Endothelial cell of umbilical vein (primary cell): ENCODE measurements around the gene HDAC9. TPM values are rescaled to one million over a fixed set of nuclear protein-coding genes. Genes with fewer than 3 reads are reported as not detected.

Experiments
- BruUV-seq: library from RNA; stranded (reverse); fragments of 400-500 nt; replicated peaks from 2 replicates; lab custom pipeline; 2021; lab: Mats Ljungman, UMichigan
- CTCF ChIA-PET: fragments of 300-600, 350-600 bp; sonication (Branson Sonifier 250); formaldehyde crosslinking; loops from one replicate; lab custom pipeline; 2021; ENCODE audit warnings: antibody characterized with exemption, inconsistent platforms; lab: Charles Lee
- POLR2A ChIA-PET: fragments of 300-600, 350-600 bp; sonication (Branson Sonifier 250); formaldehyde crosslinking; loops from one replicate; lab custom pipeline; 2021; ENCODE audit warnings: antibody characterized with exemption, inconsistent platforms; lab: Charles Lee
- DNase-seq: peaks from one replicate; pipeline ENCODE4 v3.0.0-alpha.2; 2011; ENCODE audit warnings: low read depth, low spot score
- FAIRE-seq: peaks from 2 replicates; lab custom pipeline; 2011; peaks lifted over from hg19 to GRCh38; lab: Jason Lieb, UNC
- H2AFZ ChIP-seq: 2 replicates; pipeline ENCODE4 v1.6.0; 2012; ENCODE audit warnings: low read depth, low read length, control low read depth, inconsistent platforms
- H3K27ac ChIP-seq: 2 replicates; pipeline ENCODE4 v1.5.1; 2011; ENCODE audit warnings: low read depth, mild to moderate bottlenecking, control low read depth, low read length, moderate library complexity; ENCODE audit not compliant: insufficient read depth
- H3K27me3 ChIP-seq, 2 experiments: 2 replicates each; pipeline versions ENCODE4 v1.6.0 to v1.6.1; 2011; ENCODE audit warnings: low read length in 2 of 2, mixed read lengths in 1 of 2; ENCODE audit not compliant: control insufficient read depth in 2 of 2, insufficient read depth in 2 of 2
- H3K36me3 ChIP-seq, 2 experiments: 2 replicates in 1 of 2; 3 replicates in 1 of 2; pipeline ENCODE4 v1.5.1; 2011; ENCODE audit warnings: low read length in 2 of 2, mild to moderate bottlenecking in 1 of 2, moderate library complexity in 1 of 2; ENCODE audit not compliant: control insufficient read depth in 2 of 2, insufficient read depth in 2 of 2; ENCODE audit errors: extremely low read depth in 1 of 2
- H3K4me1 ChIP-seq: 3 replicates; pipeline ENCODE4 v1.5.1; 2011; ENCODE audit warnings: mild to moderate bottlenecking, low read length; ENCODE audit not compliant: control insufficient read depth, insufficient read depth; ENCODE audit errors: extremely low read depth
- H3K4me2 ChIP-seq: 2 replicates; pipeline ENCODE4 v1.6.1; 2011; ENCODE audit warnings: low read length, control low read depth, mixed read lengths; ENCODE audit not compliant: insufficient read depth
- H3K4me3 ChIP-seq, 3 experiments: fragments of 200-600 bp in 1 of 3; sonication (generic), shearing (Covaris generic) in 1 of 3; replicated peaks in 1 of 3; 2 replicates each; pipeline ENCODE4 v1.5.1; 2011 to 2016; ENCODE audit warnings: control low read depth in 3 of 3, low read length in 3 of 3, mild to moderate bottlenecking in 2 of 3, inconsistent platforms in 1 of 3, low read depth in 1 of 3, moderate library complexity in 1 of 3; ENCODE audit not compliant: insufficient read depth in 1 of 3
- H3K79me2 ChIP-seq: 2 replicates; pipeline ENCODE4 v1.6.0; 2012; ENCODE audit warnings: low read length, inconsistent platforms; ENCODE audit not compliant: control insufficient read depth, insufficient read depth
- H3K9ac ChIP-seq: replicated peaks from 2 replicates; pipeline ENCODE3; 2011; ENCODE audit warnings: low read length, control low read depth; ENCODE audit not compliant: insufficient read depth; ENCODE audit errors: extremely low read depth
- H3K9me1 ChIP-seq: replicated peaks from 3 replicates; pipeline ENCODE4 v1.6.0; 2011; ENCODE audit warnings: mild to moderate bottlenecking, low read length; ENCODE audit not compliant: control insufficient read depth, insufficient read depth; ENCODE audit errors: extremely low read depth
- H3K9me3 ChIP-seq: replicated peaks from 2 replicates; pipeline ENCODE4 v1.5.1; 2012; ENCODE audit warnings: low read length, inconsistent platforms; ENCODE audit not compliant: control insufficient read depth, insufficient read depth
- H4K20me1 ChIP-seq: replicated peaks from 2 replicates; pipeline ENCODE3; 2011; ENCODE audit warnings: mild to moderate bottlenecking, low read length; ENCODE audit not compliant: control insufficient read depth, insufficient read depth; ENCODE audit errors: extremely low read depth
- EZH2 ChIP-seq: IDR thresholded peaks from 2 replicates; pipeline ENCODE4 v1.6.1; 2012; ENCODE audit warnings: borderline replicate concordance, low read depth, mild to moderate bottlenecking, moderate library complexity, low read length, inconsistent platforms; ENCODE audit not compliant: severe bottlenecking
- FOS ChIP-seq: IDR thresholded peaks from 2 replicates; pipeline ENCODE4 v1.6.1; 2011; ENCODE audit warnings: mild to moderate bottlenecking, low read length, moderate library complexity, borderline replicate concordance; ENCODE audit not compliant: insufficient read depth
- GATA2 ChIP-seq: IDR thresholded peaks from 2 replicates; pipeline ENCODE4 v1.7.0; 2011; ENCODE audit warnings: low read depth, mild to moderate bottlenecking, moderate library complexity, mixed read lengths, low read length; ENCODE audit not compliant: insufficient read length, insufficient read depth
- JUN ChIP-seq: IDR thresholded peaks from 2 replicates; pipeline ENCODE4 v1.6.1; 2011; ENCODE audit warnings: borderline replicate concordance, low read depth; ENCODE audit not compliant: insufficient read length, insufficient read depth
- MYC ChIP-seq: IDR thresholded peaks from one replicate; pipeline ENCODE4 v1.6.1; 2011; ENCODE audit warnings: mild to moderate bottlenecking, low read depth, low read length
- POLR2A ChIP-seq: IDR thresholded peaks from 2 replicates; pipeline ENCODE4 v1.6.1; 2012; ENCODE audit warnings: low read depth, mild to moderate bottlenecking, control low read depth, low read length
- POLR2AphosphoS5 ChIP-seq: IDR thresholded peaks from 2 replicates; pipeline ENCODE4 v1.6.1; 2012; ENCODE audit warnings: low read depth, mild to moderate bottlenecking, control low read depth, low read length, moderate library complexity; ENCODE audit not compliant: insufficient read depth
- dilution Hi-C: fragments of 300-500 bp; cut with MboI; formaldehyde crosslinking; loops from one replicate; pipeline ENCODE4 v1.15.0; 2019; ENCODE audit warnings: low sequenced_read_pairs; ENCODE audit not compliant: extremely low pct_ligation_motif_present
- intact Hi-C: fragments of 100-400 bp; cut with micrococcal nuclease; formaldehyde crosslinking; loops from one replicate; pipeline ENCODE4 v1.10.0; 2022
- polyA plus RNA-seq, 4 experiments: library from polyadenylated mRNA; depleted of rRNA in 3 of 4; stranded (reverse) in 3 of 4; unstranded in 1 of 4; fragments of >200 nt; gene quantifications; 2 replicates each; pipeline versions ENCODE4 v1.2.1 to v1.2.3, GENCODE V29; 2011 to 2012; ENCODE audit warnings: missing spikeins in 1 of 4
- total RNA-seq: library from RNA; stranded (reverse); gene quantifications from 2 replicates; pipeline ENCODE4 v1.2.3, GENCODE V29; 2021
- TF ChIP-seq, protein P1 (sequence below): IDR thresholded peaks from 2 replicates; pipeline ENCODE4 v1.6.1; 2011; ENCODE audit not compliant: insufficient read depth, insufficient read length
- TF ChIP-seq, protein P2 (sequence below), 2 donors: IDR thresholded peaks; 1 replicate in 1 of 2; 2 replicates in 1 of 2; pipeline ENCODE4 v1.5.1; 2011; ENCODE audit warnings: low read length in 2 of 2, mild to moderate bottlenecking in 2 of 2, moderate library complexity in 2 of 2, control low read depth in 1 of 2, inconsistent platforms in 1 of 2, low read depth in 1 of 2; ENCODE audit not compliant: insufficient read depth in 1 of 2; ENCODE audit errors: extremely low read depth in 1 of 2

HDAC9 gene
- total and polyA plus RNA-seq, 2 donors (not counting 3 experiments of a cell fraction or from before 2014, with no cell fraction given), result 1.8 to 11.6 TPM

DNA sequence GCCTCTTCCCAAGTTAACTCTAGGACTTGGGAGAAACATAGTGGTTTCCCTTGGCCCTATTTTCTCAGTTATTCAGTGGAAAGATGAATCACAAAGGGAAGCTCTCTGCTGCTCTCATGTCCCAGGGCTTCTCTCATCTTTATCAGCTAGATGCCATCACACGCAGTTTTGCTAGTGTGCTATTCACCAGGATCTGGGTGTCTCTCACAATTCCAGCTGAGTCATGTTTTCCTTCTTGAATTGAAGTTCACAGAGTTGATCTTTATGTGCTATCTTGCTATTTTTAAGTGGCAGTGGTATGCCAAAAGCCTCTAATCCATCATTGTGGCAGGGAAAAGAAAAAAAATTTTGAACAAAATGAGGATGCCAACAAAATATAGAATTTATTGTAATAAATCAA, 520.6 kb downstream of the HDAC9 start:
- Histone ChIP-seq H3K9ac (no peak overlapping the region), H2AFZ (no peak overlapping the region), H4K20me1 (no peaks in the 10 kb centered on the region), H3K27ac (no peak overlapping the region), H3K36me3 (no peaks in the 10 kb centered on the region), H3K4me2 (no peak overlapping the region), H3K9me3 (no peaks in the 10 kb centered on the region), H3K27me3 (peaks cover 0 to 3% of the 10 kb centered on the region in 2 experiments), H3K79me2 (no peaks in the 10 kb centered on the region), H3K4me3 (no peak overlapping the region), H3K4me1 (no peaks in the 10 kb centered on the region), H3K9me1 (no peaks in the 10 kb centered on the region)
- intact Hi-C loops, result no loop called here
- FAIRE-seq (no peak), DNase-seq (peak; percentile 18)
- TF ChIP-seq POLR2AphosphoS5 (no peak), MYC (no peak), GATA2 (no peak), EZH2 (no peak), POLR2A (no peak), FOS (no peak), JUN (no peak)
- TF ChIP-seq, protein P1, sequence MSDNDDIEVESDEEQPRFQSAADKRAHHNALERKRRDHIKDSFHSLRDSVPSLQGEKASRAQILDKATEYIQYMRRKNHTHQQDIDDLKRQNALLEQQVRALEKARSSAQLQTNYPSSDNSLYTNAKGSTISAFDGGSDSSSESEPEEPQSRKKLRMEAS, result no peak
- TF ChIP-seq, protein P2, sequence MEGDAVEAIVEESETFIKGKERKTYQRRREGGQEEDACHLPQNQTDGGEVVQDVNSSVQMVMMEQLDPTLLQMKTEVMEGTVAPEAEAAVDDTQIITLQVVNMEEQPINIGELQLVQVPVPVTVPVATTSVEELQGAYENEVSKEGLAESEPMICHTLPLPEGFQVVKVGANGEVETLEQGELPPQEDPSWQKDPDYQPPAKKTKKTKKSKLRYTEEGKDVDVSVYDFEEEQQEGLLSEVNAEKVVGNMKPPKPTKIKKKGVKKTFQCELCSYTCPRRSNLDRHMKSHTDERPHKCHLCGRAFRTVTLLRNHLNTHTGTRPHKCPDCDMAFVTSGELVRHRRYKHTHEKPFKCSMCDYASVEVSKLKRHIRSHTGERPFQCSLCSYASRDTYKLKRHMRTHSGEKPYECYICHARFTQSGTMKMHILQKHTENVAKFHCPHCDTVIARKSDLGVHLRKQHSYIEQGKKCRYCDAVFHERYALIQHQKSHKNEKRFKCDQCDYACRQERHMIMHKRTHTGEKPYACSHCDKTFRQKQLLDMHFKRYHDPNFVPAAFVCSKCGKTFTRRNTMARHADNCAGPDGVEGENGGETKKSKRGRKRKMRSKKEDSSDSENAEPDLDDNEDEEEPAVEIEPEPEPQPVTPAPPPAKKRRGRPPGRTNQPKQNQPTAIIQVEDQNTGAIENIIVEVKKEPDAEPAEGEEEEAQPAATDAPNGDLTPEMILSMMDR (IDR thresholded peaks at IDR 0.05; ENCODE audit: extremely low read depth in 1 of 2, insufficient read depth in 1 of 2, low read depth in 1 of 2, low read length in 2 of 2), result no peak
- POLR2A ChIA-PET, result no interaction called here
- dilution Hi-C loops, result no loop called here
- BruUV-seq, result no TSS peak
- CTCF ChIA-PET, result interaction anchor here (1.5 to 1.9 kb wide), 2 partner anchors 36 to 323 kb away, joined by 4 to 5 read pairs; no protein-coding TSS in a partner anchor
